ENCODE results near the gene PRRX1.

The PRRX1 gene

GRCh38 chr1:170675865-170676264 is 11.9 kb downstream of the PRRX1 start:
- H3K4me3 ChIP-seq (ENCODE audit: low read depth, low read length) = no peak overlapping the region
- no peaks in the 10 kb centered on the region for H3K9me3 ChIP-seq (ENCODE audit: control insufficient read depth, insufficient read depth, low read length)
- no peaks in the 10 kb centered on the region for H3K4me1 ChIP-seq (ENCODE audit: control insufficient read depth, insufficient read depth, low read length)
- peaks cover 34% of the 10 kb centered on the region for H3K27me3 ChIP-seq (ENCODE audit: control insufficient read depth, insufficient read depth, low read length)
- H3K36me3 ChIP-seq (ENCODE audit: control insufficient read depth, insufficient read depth, low read length) = no peaks in the 10 kb centered on the region
- no peak overlapping the region for H3K9ac ChIP-seq (ENCODE audit: low read depth, low read length)
- H3K27ac ChIP-seq (ENCODE audit: low read depth, low read length) = no peak overlapping the region

GRCh38 chr1:170676628-170677027 is 12.7 kb downstream of the PRRX1 start:
- Histone ChIP-seq H3K4me3 (ENCODE audit: low read depth, low read length) (no peak overlapping the region), H3K27me3 (ENCODE audit: control insufficient read depth, insufficient read depth, low read length) (peaks cover 27% of the 10 kb centered on the region), H3K36me3 (ENCODE audit: control insufficient read depth, insufficient read depth, low read length) (no peaks in the 10 kb centered on the region), H3K9me3 (ENCODE audit: control insufficient read depth, insufficient read depth, low read length) (no peaks in the 10 kb centered on the region), H3K27ac (ENCODE audit: low read depth, low read length) (no peak overlapping the region), H3K9ac (ENCODE audit: low read depth, low read length) (no peak overlapping the region), H3K4me1 (ENCODE audit: control insufficient read depth, insufficient read depth, low read length) (no peaks in the 10 kb centered on the region)

- Histone ChIP-seq H3K4me1 (ENCODE audit: control insufficient read depth, insufficient read depth, low read length) (no peaks in the 10 kb centered on the region), H3K9me3 (ENCODE audit: control insufficient read depth, insufficient read depth, low read length) (no peaks in the 10 kb centered on the region), H3K9ac (ENCODE audit: low read depth, low read length) (no peak overlapping the region), H3K36me3 (ENCODE audit: control insufficient read depth, insufficient read depth, low read length) (no peaks in the 10 kb centered on the region), H3K27me3 (ENCODE audit: control insufficient read depth, insufficient read depth, low read length) (peaks cover 12% of the 10 kb centered on the region), H3K4me3 (ENCODE audit: low read depth, low read length) (no peak overlapping the region), H3K27ac (ENCODE audit: low read depth, low read length) (no peak overlapping the region)
These were observed 14.2 kb downstream of the PRRX1 start for GRCh38 chr1:170678027-170678600.

- Histone ChIP-seq H3K27me3 (ENCODE audit: control insufficient read depth, insufficient read depth, low read length) (no peaks in the 10 kb centered on the region), H3K9ac (ENCODE audit: low read depth, low read length) (no peak overlapping the region)
These were observed 16.5 kb downstream of the PRRX1 start for GRCh38 chr1:170680428-170680827.

GRCh38 chr1:170682169-170682568 is 18.2 kb downstream of the PRRX1 start:
- Histone ChIP-seq H3K4me3 (ENCODE audit: low read depth, low read length) (no peak overlapping the region), H3K27ac (ENCODE audit: low read depth, low read length) (no peak overlapping the region), H3K9ac (ENCODE audit: low read depth, low read length) (no peak overlapping the region), H3K4me1 (ENCODE audit: control insufficient read depth, insufficient read depth, low read length) (no peaks in the 10 kb centered on the region), H3K27me3 (ENCODE audit: control insufficient read depth, insufficient read depth, low read length) (no peaks in the 10 kb centered on the region), H3K9me3 (ENCODE audit: control insufficient read depth, insufficient read depth, low read length) (no peaks in the 10 kb centered on the region), H3K36me3 (ENCODE audit: control insufficient read depth, insufficient read depth, low read length) (no peaks in the 10 kb centered on the region)

More at GRCh38 chr1:170680428-170680827, 16.5 kb downstream of the PRRX1 start:
- Histone ChIP-seq H3K9me3 (ENCODE audit: control insufficient read depth, insufficient read depth, low read length) (no peaks in the 10 kb centered on the region), H3K27ac (ENCODE audit: low read depth, low read length) (no peak overlapping the region), H3K36me3 (ENCODE audit: control insufficient read depth, insufficient read depth, low read length) (no peaks in the 10 kb centered on the region), H3K4me3 (ENCODE audit: low read depth, low read length) (no peak overlapping the region), H3K4me1 (ENCODE audit: control insufficient read depth, insufficient read depth, low read length) (no peaks in the 10 kb centered on the region)

- no peaks in the 10 kb centered on the region for H3K9me3 ChIP-seq (ENCODE audit: control insufficient read depth, insufficient read depth, low read length)
- no peaks in the 10 kb centered on the region for H3K4me1 ChIP-seq (ENCODE audit: control insufficient read depth, insufficient read depth, low read length)
- H3K9ac ChIP-seq (ENCODE audit: low read depth, low read length) = no peak overlapping the region
- H3K36me3 ChIP-seq (ENCODE audit: control insufficient read depth, insufficient read depth, low read length) = no peaks in the 10 kb centered on the region
- H3K4me3 ChIP-seq (ENCODE audit: low read depth, low read length) = no peak overlapping the region
- no peak overlapping the region for H3K27ac ChIP-seq (ENCODE audit: low read depth, low read length)
- no peaks in the 10 kb centered on the region for H3K27me3 ChIP-seq (ENCODE audit: control insufficient read depth, insufficient read depth, low read length)
These were observed 18.9 kb downstream of the PRRX1 start for GRCh38 chr1:170682809-170683208.

GRCh38 chr1:170685166-170685565 is 21.2 kb downstream of the PRRX1 start:
- H3K9ac ChIP-seq (ENCODE audit: low read depth, low read length) = no peak overlapping the region
- H3K27me3 ChIP-seq (ENCODE audit: control insufficient read depth, insufficient read depth, low read length) = no peaks in the 10 kb centered on the region
- no peaks in the 10 kb centered on the region for H3K36me3 ChIP-seq (ENCODE audit: control insufficient read depth, insufficient read depth, low read length)
- no peaks in the 10 kb centered on the region for H3K4me1 ChIP-seq (ENCODE audit: control insufficient read depth, insufficient read depth, low read length)
- no peak overlapping the region for H3K27ac ChIP-seq (ENCODE audit: low read depth, low read length)
- H3K9me3 ChIP-seq (ENCODE audit: control insufficient read depth, insufficient read depth, low read length) = no peaks in the 10 kb centered on the region
- H3K4me3 ChIP-seq (ENCODE audit: low read depth, low read length) = no peak overlapping the region

- no peak overlapping the region for H3K27ac ChIP-seq (ENCODE audit: low read depth, low read length)
- no peak overlapping the region for H3K9ac ChIP-seq (ENCODE audit: low read depth, low read length)
- H3K36me3 ChIP-seq (ENCODE audit: control insufficient read depth, insufficient read depth, low read length) = no peaks in the 10 kb centered on the region
- no peaks in the 10 kb centered on the region for H3K9me3 ChIP-seq (ENCODE audit: control insufficient read depth, insufficient read depth, low read length)
- H3K27me3 ChIP-seq (ENCODE audit: control insufficient read depth, insufficient read depth, low read length) = no peaks in the 10 kb centered on the region
- no peak overlapping the region for H3K4me3 ChIP-seq (ENCODE audit: low read depth, low read length)
- H3K4me1 ChIP-seq (ENCODE audit: control insufficient read depth, insufficient read depth, low read length) = no peaks in the 10 kb centered on the region
These were observed 22.4 kb downstream of the PRRX1 start for GRCh38 chr1:170686291-170686690.

GRCh38 chr1:170687621-170688020 is 23.7 kb downstream of the PRRX1 start:
- Histone ChIP-seq H3K4me1 (ENCODE audit: control insufficient read depth, insufficient read depth, low read length) (no peaks in the 10 kb centered on the region), H3K9me3 (ENCODE audit: control insufficient read depth, insufficient read depth, low read length) (no peaks in the 10 kb centered on the region), H3K9ac (ENCODE audit: low read depth, low read length) (no peak overlapping the region), H3K27ac (ENCODE audit: low read depth, low read length) (no peak overlapping the region), H3K27me3 (ENCODE audit: control insufficient read depth, insufficient read depth, low read length) (no peaks in the 10 kb centered on the region), H3K36me3 (ENCODE audit: control insufficient read depth, insufficient read depth, low read length) (no peaks in the 10 kb centered on the region), H3K4me3 (ENCODE audit: low read depth, low read length) (no peak overlapping the region)

- no peaks in the 10 kb centered on the region for H3K9me3 ChIP-seq (ENCODE audit: control insufficient read depth, insufficient read depth, low read length)
- H3K4me3 ChIP-seq (ENCODE audit: low read depth, low read length) = no peak overlapping the region
- no peaks in the 10 kb centered on the region for H3K36me3 ChIP-seq (ENCODE audit: control insufficient read depth, insufficient read depth, low read length)
- H3K9ac ChIP-seq (ENCODE audit: low read depth, low read length) = no peak overlapping the region
- H3K4me1 ChIP-seq (ENCODE audit: control insufficient read depth, insufficient read depth, low read length) = no peaks in the 10 kb centered on the region
- no peaks in the 10 kb centered on the region for H3K27me3 ChIP-seq (ENCODE audit: control insufficient read depth, insufficient read depth, low read length)
- H3K27ac ChIP-seq (ENCODE audit: low read depth, low read length) = no peak overlapping the region
These were observed 27.3 kb downstream of the PRRX1 start for GRCh38 chr1:170691258-170691657.

GRCh38 chr1:170692866-170693575 is 29.1 kb downstream of the PRRX1 start:
- H3K9me3 ChIP-seq (ENCODE audit: control insufficient read depth, insufficient read depth, low read length) = no peaks in the 10 kb centered on the region
- no peak overlapping the region for H3K4me3 ChIP-seq (ENCODE audit: low read depth, low read length)
- H3K9ac ChIP-seq (ENCODE audit: low read depth, low read length) = no peak overlapping the region
- no peaks in the 10 kb centered on the region for H3K4me1 ChIP-seq (ENCODE audit: control insufficient read depth, insufficient read depth, low read length)
- no peaks in the 10 kb centered on the region for H3K36me3 ChIP-seq (ENCODE audit: control insufficient read depth, insufficient read depth, low read length)
- no peak overlapping the region for H3K27ac ChIP-seq (ENCODE audit: low read depth, low read length)
- H3K27me3 ChIP-seq (ENCODE audit: control insufficient read depth, insufficient read depth, low read length) = no peaks in the 10 kb centered on the region
